HG03571 (cell line): ENCODE measurements around the gene GALNT18.

Experiments
- ATAC-seq: cut with Tn5 transposase; IDR thresholded peaks from one replicate; pipeline ENCODE4 v1.9.1; 2021; ENCODE audit not compliant: unreplicated experiment

GALNT18 gene

GRCh38 chr11:11621573-11622339 is at the start of gene GALNT18:
Gene GALNT18 (minus strand): TSS chr11:11622005.
- peak; percentile 96 for ATAC-seq

- no peak for ATAC-seq
Measured at GRCh38 chr11:11670574-11670973, 48.8 kb upstream of the GALNT18 start.

GRCh38 chr11:11669233-11669846 is 47.5 kb upstream of the GALNT18 start:
- no peak for ATAC-seq

- no peak for ATAC-seq
Measured at GRCh38 chr11:11668781-11669180, 47.0 kb upstream of the GALNT18 start.

- ATAC-seq = no peak
Measured at GRCh38 chr11:11668274-11668673, 46.5 kb upstream of the GALNT18 start.

- ATAC-seq = no peak
Measured at GRCh38 chr11:11667056-11667455, 45.3 kb upstream of the GALNT18 start.

GRCh38 chr11:11665407-11665806 is 43.6 kb upstream of the GALNT18 start:
- no peak for ATAC-seq

- no peak for ATAC-seq
Measured at GRCh38 chr11:11663907-11664306, 42.1 kb upstream of the GALNT18 start.

- ATAC-seq = no peak
Measured at GRCh38 chr11:11662578-11662977, 40.8 kb upstream of the GALNT18 start.

- ATAC-seq = no peak
Measured at GRCh38 chr11:11661326-11662040, 39.7 kb upstream of the GALNT18 start.

- ATAC-seq = no peak
Measured at GRCh38 chr11:11660363-11660740, 38.5 kb upstream of the GALNT18 start.

GRCh38 chr11:11659567-11660362 is 38.0 kb upstream of the GALNT18 start:
- no peak for ATAC-seq

GRCh38 chr11:11657218-11657955 is 35.6 kb upstream of the GALNT18 start:
- no peak for ATAC-seq

GRCh38 chr11:11641581-11641980 is 19.8 kb upstream of the GALNT18 start:
- ATAC-seq = no peak

GRCh38 chr11:11640996-11641395 is 19.2 kb upstream of the GALNT18 start:
- ATAC-seq = no peak

- ATAC-seq = no peak
Measured at GRCh38 chr11:11640152-11640551, 18.3 kb upstream of the GALNT18 start.

GRCh38 chr11:11636671-11637070 is 14.9 kb upstream of the GALNT18 start:
- ATAC-seq = no peak

- ATAC-seq = no peak
Measured at GRCh38 chr11:11635443-11635842, 13.6 kb upstream of the GALNT18 start.

- no peak for ATAC-seq
Measured at GRCh38 chr11:11629368-11629767, 7.6 kb upstream of the GALNT18 start.

- no peak for ATAC-seq
Measured at GRCh38 chr11:11628651-11629050, 6.8 kb upstream of the GALNT18 start.

- ATAC-seq = no peak
Measured at GRCh38 chr11:11626128-11626527, 4.3 kb upstream of the GALNT18 start.
